Type B pancreatic cell (in vitro differentiated cells): ENCODE data around the gene UGT1A9. TPM values are rescaled to one million over a fixed set of nuclear protein-coding genes. Genes with fewer than 3 reads are reported as not detected.

Experiments
- DNase-seq: peaks from one replicate; pipeline ENCODE4 v3.0.0; 2021; ENCODE audit warnings: mixed read lengths; ENCODE audit not compliant: unreplicated experiment; ENCODE audit errors: extremely low spot score
- H3K27ac Mint-ChIP-seq: 2 replicates; pipeline ENCODE4 v1.8.0; 2021; ENCODE audit warnings: mild to moderate bottlenecking, mixed read lengths
- H3K27me3 Mint-ChIP-seq: 2 replicates; pipeline ENCODE4 v1.8.0; 2021; ENCODE audit warnings: mixed read lengths
- H3K36me3 Mint-ChIP-seq: 2 replicates; pipeline ENCODE4 v1.8.0; 2021; ENCODE audit warnings: mixed read lengths
- H3K4me1 Mint-ChIP-seq: one replicate; pipeline ENCODE4 v1.8.0; 2021; ENCODE audit warnings: mixed read lengths; ENCODE audit not compliant: unreplicated experiment
- H3K4me3 Mint-ChIP-seq: 2 replicates; pipeline ENCODE4 v1.8.0; 2021; ENCODE audit warnings: mild to moderate bottlenecking, mixed read lengths
- H3K9me3 Mint-ChIP-seq: 2 replicates; pipeline ENCODE4 v1.8.0; 2021; ENCODE audit warnings: mixed read lengths
- CTCF ChIP-seq: fragments of 200-600 bp; sonication (generic); conservative IDR thresholded peaks from 2 replicates; pipeline ENCODE4 v1.5.0; 2021; ENCODE audit warnings: antibody characterized with exemption, mild to moderate bottlenecking
- total RNA-seq: library from RNA; stranded (reverse); gene quantifications from 2 replicates; pipeline ENCODE4 v1.2.1, GENCODE V29; 2021; ENCODE audit warnings: low replicate concordance

The UGT1A9 gene
- total RNA-seq, 1 donor from 2014 or later, result not detected

GRCh38 chr2:233810385-233810784 lies 138.7 kb downstream of the UGT1A9 start:
- Mint-ChIP-seq H3K27ac (no peak overlapping the region), H3K4me1 (no peaks in the 10 kb centered on the region), H3K27me3 (peaks cover 17% of the 10 kb centered on the region), H3K9me3 (no peaks in the 10 kb centered on the region), H3K36me3 (no peaks in the 10 kb centered on the region), H3K4me3 (no peak overlapping the region)
- DNase-seq, result peak; percentile 59
- TF ChIP-seq CTCF, result no peak

DNA sequence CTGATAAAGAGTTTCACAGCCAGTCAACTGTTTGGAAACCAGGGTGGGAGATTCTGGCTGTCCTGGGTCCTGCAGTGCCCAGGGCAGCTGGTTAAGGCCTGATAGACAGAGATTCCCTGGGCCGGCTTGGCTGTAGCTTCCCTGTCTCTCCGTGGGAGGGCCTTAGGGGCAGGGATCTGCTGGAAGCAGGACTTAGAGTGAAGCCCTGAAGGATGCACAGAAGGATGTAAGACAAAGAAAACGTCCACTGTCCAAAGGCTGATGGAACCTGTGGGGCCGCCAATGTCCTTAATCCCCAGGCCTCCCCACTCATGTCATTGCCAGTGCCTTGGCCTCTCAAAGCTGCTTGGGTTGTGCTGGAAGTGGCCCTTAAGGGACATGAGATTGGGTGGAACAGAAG lies 139.4 kb downstream of the UGT1A9 start:
- H3K4me1 Mint-ChIP-seq, result no peaks in the 10 kb centered on the region
- H3K4me3 Mint-ChIP-seq, result no peak overlapping the region
- no peak overlapping the region for H3K27ac Mint-ChIP-seq
- DNase-seq, result no peak
- TF ChIP-seq CTCF, result no peak
- H3K27me3 Mint-ChIP-seq, result peaks cover 15% of the 10 kb centered on the region
- no peaks in the 10 kb centered on the region for H3K36me3 Mint-ChIP-seq
- H3K9me3 Mint-ChIP-seq, result no peaks in the 10 kb centered on the region

DNA sequence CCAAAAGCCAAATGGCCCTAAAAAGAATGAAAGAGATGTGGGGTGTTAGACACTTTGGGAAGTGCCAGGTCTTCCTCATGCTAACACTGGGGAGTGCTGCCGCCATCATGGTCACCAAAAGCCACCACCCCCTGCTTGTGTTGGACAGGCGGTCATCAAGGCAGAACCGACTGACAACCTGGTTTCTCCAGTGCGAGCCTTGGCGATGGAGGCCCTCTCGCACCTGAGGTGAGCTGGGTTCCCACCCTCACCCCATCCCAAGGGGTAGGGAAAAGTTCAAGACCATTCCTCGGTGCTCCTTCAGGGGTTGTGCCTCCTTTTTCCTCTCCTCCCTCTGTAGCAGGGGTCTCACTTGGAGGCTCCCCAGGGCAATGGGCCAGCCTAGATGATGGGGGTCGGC lies 140.0 kb downstream of the UGT1A9 start:
- Mint-ChIP-seq H3K27ac (no peak overlapping the region), H3K27me3 (peaks cover 15% of the 10 kb centered on the region), H3K4me3 (no peak overlapping the region), H3K36me3 (no peaks in the 10 kb centered on the region), H3K4me1 (peaks cover 5% of the 10 kb centered on the region), H3K9me3 (no peaks in the 10 kb centered on the region)
- no peak for TF ChIP-seq CTCF
- peak; percentile 40 for DNase-seq

DNA sequence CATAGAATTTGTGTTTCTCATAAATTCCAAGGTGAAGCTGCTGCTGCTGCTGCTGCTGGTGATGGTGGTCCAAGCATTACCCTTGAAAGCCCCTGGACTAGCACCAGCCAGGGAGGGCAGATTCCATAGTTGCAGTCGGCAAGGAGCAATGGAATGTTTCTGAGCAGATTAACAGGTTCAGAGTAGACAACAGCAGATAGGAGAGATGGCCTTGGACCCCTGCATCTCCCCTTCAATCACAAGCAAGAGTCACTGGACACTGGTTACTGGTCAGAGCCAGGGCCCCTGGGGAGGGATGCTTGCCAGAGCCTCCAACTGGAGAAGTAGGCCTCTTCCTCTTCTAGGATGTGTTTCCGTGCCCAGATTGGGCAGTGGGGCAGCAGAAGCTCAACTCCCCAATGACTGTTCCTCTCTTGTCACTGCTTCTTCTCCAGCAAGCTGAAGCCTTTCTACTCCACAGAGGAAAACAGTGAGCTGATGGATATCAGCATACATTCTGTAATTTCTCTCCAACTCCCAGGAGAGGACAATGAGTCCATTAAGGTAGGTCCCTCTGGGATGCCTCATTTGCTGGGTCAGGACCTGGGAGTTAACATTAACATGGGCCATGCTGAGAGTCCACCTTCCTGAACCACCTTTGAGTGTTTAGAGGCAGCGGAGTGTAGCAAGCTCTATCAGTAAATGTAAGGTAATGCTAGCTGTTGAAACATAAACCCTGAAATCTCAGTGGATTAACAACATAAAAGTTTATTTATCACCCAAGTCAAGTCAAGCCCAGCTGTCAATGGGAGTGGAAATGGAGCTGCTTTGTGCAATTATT lies 141.7 kb downstream of the UGT1A9 start:
- peak; percentile 37 for DNase-seq
- TF ChIP-seq CTCF, result no peak
- H3K27me3 Mint-ChIP-seq, result peaks cover 15% of the 10 kb centered on the region
- no peaks in the 10 kb centered on the region for H3K36me3 Mint-ChIP-seq
- H3K4me3 Mint-ChIP-seq, result no peak overlapping the region
- no peak overlapping the region for H3K27ac Mint-ChIP-seq
- H3K4me1 Mint-ChIP-seq, result peaks cover 11% of the 10 kb centered on the region
- H3K9me3 Mint-ChIP-seq, result no peaks in the 10 kb centered on the region

GRCh38 chr2:233814056-233814835 lies 142.5 kb downstream of the UGT1A9 start:
- peaks cover 11% of the 10 kb centered on the region for H3K4me1 Mint-ChIP-seq
- peaks cover 15% of the 10 kb centered on the region for H3K27me3 Mint-ChIP-seq
- no peak overlapping the region for H3K4me3 Mint-ChIP-seq
- H3K27ac Mint-ChIP-seq, result no peak overlapping the region
- peak; percentile 52 for DNase-seq
- TF ChIP-seq CTCF, result no peak
- no peaks in the 10 kb centered on the region for H3K9me3 Mint-ChIP-seq
- no peaks in the 10 kb centered on the region for H3K36me3 Mint-ChIP-seq
